Activated CD4-positive, CD25-positive, alpha-beta regulatory T cell (primary cell): ENCODE results near the gene DCAF8.

Experiments used
- DNase-seq, 4 experiments: peaks; one replicate each; lab custom pipeline; 2025; lab: John Stamatoyannopoulos, UW

The DCAF8 gene

GRCh38 chr1:160225345-160225744 lies 37.0 kb downstream of the DCAF8 start:
- no peak for DNase-seq

- DNase-seq, result no peak
Measured at GRCh38 chr1:160224606-160225005, 37.7 kb downstream of the DCAF8 start.

GRCh38 chr1:160222546-160222945 lies 39.8 kb downstream of the DCAF8 start:
- DNase-seq, result no peak

GRCh38 chr1:160221089-160221488 lies 41.3 kb downstream of the DCAF8 start:
- DNase-seq, result no peak

- DNase-seq, result no peak
Measured at GRCh38 chr1:160220301-160220700, 42.0 kb downstream of the DCAF8 start.

GRCh38 chr1:160219062-160219929 lies 43.1 kb downstream of the DCAF8 start:
- no peak for DNase-seq

GRCh38 chr1:160217481-160218051 lies 44.8 kb downstream of the DCAF8 start:
- no peak for DNase-seq

GRCh38 chr1:160216301-160216700 lies 46.0 kb downstream of the DCAF8 start:
- DNase-seq, result no peak

GRCh38 chr1:160214481-160215140 lies 47.7 kb downstream of the DCAF8 start:
- no peak for DNase-seq

- DNase-seq, result no peak
Measured at GRCh38 chr1:160211046-160211790, 51.1 kb downstream of the DCAF8 start.

GRCh38 chr1:160210561-160210960 lies 51.8 kb downstream of the DCAF8 start:
- no peak for DNase-seq

- DNase-seq, result no peak
Measured at GRCh38 chr1:160209321-160210046, 52.9 kb downstream of the DCAF8 start.

- no peak for DNase-seq
Measured at GRCh38 chr1:160208557-160209320, 53.6 kb downstream of the DCAF8 start.

- no peak for DNase-seq
Measured at GRCh38 chr1:160207771-160208556, 54.4 kb downstream of the DCAF8 start.

- DNase-seq, result no peak
Measured at GRCh38 chr1:160207118-160207650, 55.2 kb downstream of the DCAF8 start.

- DNase-seq, result no peak
Measured at GRCh38 chr1:160206421-160207117, 55.8 kb downstream of the DCAF8 start.

GRCh38 chr1:160206036-160206389 lies 56.3 kb downstream of the DCAF8 start:
- DNase-seq, result peak in 3 of 4 experiments; percentile 7 to 26 (median 10)

- peak; percentile 39 to 54 (median 48) for DNase-seq
Measured at GRCh38 chr1:160205242-160206035, 56.9 kb downstream of the DCAF8 start, which contains the start of gene PEA15. PEA15 (plus strand) TSS chr1:160205384; CDS start chr1:160211545, 6,161 bp downstream.
